GM12878 (cell line): ENCODE measurements around the gene PCNX4. TPM values are rescaled to one million over a fixed set of nuclear protein-coding genes. Genes with fewer than 3 reads are reported as not detected.

Source experiments
- ATF2 ChIP-seq: IDR thresholded peaks from 2 replicates; pipeline ENCODE4 v1.6.1; 2012; ENCODE audit warnings: low read length, inconsistent platforms
- ATF7 ChIP-seq: fragments of 450-650 bp; IDR thresholded peaks from 2 replicates; pipeline ENCODE4 v1.6.1; 2016; ENCODE audit warnings: low read depth, mild to moderate bottlenecking
- BHLHE40 ChIP-seq, 2 experiments: fragments of 450-650 bp in 1 of 2; IDR thresholded peaks; 2 replicates each; pipeline ENCODE4 v1.6.1; 2011 to 2017; ENCODE audit warnings: low read depth in 2 of 2, borderline replicate concordance in 1 of 2, improper control_type of control experiment in 1 of 2, low read length in 1 of 2, mild to moderate bottlenecking in 1 of 2
- DPF2 ChIP-seq: fragments of 450-650 bp; IDR thresholded peaks from 2 replicates; pipeline ENCODE4 v1.6.1; 2017; ENCODE audit warnings: mild to moderate bottlenecking
- E2F4 ChIP-seq: IDR thresholded peaks from 2 replicates; pipeline ENCODE4 v1.6.1; 2012; ENCODE audit warnings: low read depth, low read length, improper control_type of control experiment
- HDAC6 ChIP-seq: fragments of 200-600 bp; sonication (generic); IDR thresholded peaks from one replicate; pipeline ENCODE4 v1.8.0; 2017; ENCODE audit warnings: antibody characterized with exemption; ENCODE audit not compliant: unreplicated experiment
- KAT2A ChIP-seq: conservative IDR thresholded peaks from 2 replicates; pipeline ENCODE4 v1.6.1; 2011; ENCODE audit warnings: low read depth, low read length; ENCODE audit not compliant: control insufficient read depth
- PBX3 ChIP-seq: IDR thresholded peaks from 2 replicates; pipeline ENCODE4 v1.6.1; 2011; ENCODE audit warnings: mild to moderate bottlenecking, low read depth, low read length, moderate library complexity; ENCODE audit not compliant: insufficient replicate concordance
- PKNOX1 ChIP-seq: fragments of 450-650 bp; IDR thresholded peaks from 2 replicates; pipeline ENCODE4 v1.6.1; 2016; ENCODE audit warnings: mild to moderate bottlenecking
- SMARCA5 ChIP-seq: fragments of 450-650 bp; IDR thresholded peaks from 2 replicates; pipeline ENCODE4 v1.6.1; 2017; ENCODE audit warnings: mild to moderate bottlenecking
- SMC3 ChIP-seq: IDR thresholded peaks from 2 replicates; pipeline ENCODE4 v1.6.1; 2011; ENCODE audit warnings: low read length, improper control_type of control experiment, borderline replicate concordance
- STAT1 ChIP-seq: fragments of 450-650 bp; conservative IDR thresholded peaks from 2 replicates; pipeline ENCODE4 v1.6.1; 2014; ENCODE audit warnings: antibody characterized with exemption, mild to moderate bottlenecking
- TCF7 ChIP-seq: IDR thresholded peaks from 2 replicates; pipeline ENCODE4 v1.6.1; 2014; ENCODE audit warnings: antibody characterized with exemption, borderline replicate concordance
- WRNIP1 ChIP-seq: IDR thresholded peaks from 2 replicates; pipeline ENCODE4 v1.6.1; 2011; ENCODE audit warnings: low read depth, low read length, improper control_type of control experiment, borderline replicate concordance
- ZBTB33 ChIP-seq: fragments of 450-650 bp; IDR thresholded peaks from 2 replicates; pipeline ENCODE4 v1.6.1; 2017; ENCODE audit warnings: mild to moderate bottlenecking
- ZNF592 ChIP-seq: fragments of 450-650 bp; IDR thresholded peaks from 2 replicates; pipeline ENCODE4 v1.6.1; 2017; ENCODE audit warnings: mild to moderate bottlenecking, moderate library complexity
- polyA plus RNA-seq, 11 experiments: library from polyadenylated mRNA; depleted of rRNA in 4 of 11; unstranded in 6 of 11; stranded (reverse) in 5 of 11; fragments of >200 nt; fragmentation: Nextera tagmentation in 4 of 11; fragmentation: Illumina TruSeq in 1 of 11; extraction: Ambion mirVana in 4 of 11; extraction: Trizol in 1 of 11; gene quantifications; 1 replicate in 1 of 11; 2 replicates in 10 of 11; pipeline versions ENCODE4 v1.2.1 to v1.2.3, GENCODE V29; 2011 to 2016; ENCODE audit warnings: inconsistent platforms in 2 of 11, missing spikeins in 2 of 11, low read depth in 1 of 11
- total RNA-seq, 4 experiments: library from RNA; depleted of rRNA in 3 of 4; stranded (reverse); fragments of >200 nt in 3 of 4; fragmentation: Illumina TruSeq in 1 of 4; extraction: Trizol in 1 of 4; gene quantifications; 2 replicates each; pipeline versions ENCODE4 v1.2.1 to v1.2.3, GENCODE V29; 2013 to 2021

PCNX4 gene
- total and polyA plus RNA-seq, 10 of the 15 experiments (the other 5 are each of a cell fraction or from before 2014, with no cell fraction given) = 13.8 to 56.6 (median 39.4) TPM

- TF ChIP-seq ZNF592 (peak; percentile 64; the same call in 1 of the 2 replicates), ATF7 (peak; percentile 99), SMARCA5 (peak; percentile 42; the same call in 1 of the 2 replicates), WRNIP1 (no peak), BHLHE40 (IDR thresholded peaks at IDR 0.05; ENCODE audit: borderline replicate concordance in 1 of 2, low read depth in 2 of 2, low read length in 1 of 2) (peak; percentile 90 to 93), KAT2A (no peak), HDAC6 (no peak), PKNOX1 (peak; percentile 53), SMC3 (no peak; the same call in 1 of the 2 replicates), PBX3 (no peak), TCF7 (0 out of 2 replicates have a peak, but pooled peaks have one; percentile 26), DPF2 (peak; percentile 49), ATF2 (peak; percentile 98), ZBTB33 (no peak), STAT1 (0 out of 2 replicates have a peak, but pooled peaks have one; percentile 65), E2F4 (no peak)
Measured at GRCh38 chr14:60212503-60213371, 121.0 kb downstream of the PCNX4 start (continued).
